Activated T-cell treated with anti-CD3 and anti-CD28 coated beads, Interleukin-2, amount 50 U/mL, for 24 hours (primary cell): ENCODE results near the gene DMGDH.

Source experiments
- DNase-seq: peaks from one replicate; pipeline ENCODE4 v3.0.0-alpha.2; 2020
- H3K27ac Mint-ChIP-seq: 2 replicates; pipeline ENCODE4 v1.8.0; 2020; ENCODE audit warnings: mild to moderate bottlenecking, mixed read lengths
- H3K27me3 Mint-ChIP-seq: 2 replicates; pipeline ENCODE4 v1.8.0; 2020; ENCODE audit warnings: mixed read lengths
- H3K36me3 Mint-ChIP-seq: 2 replicates; pipeline ENCODE4 v1.8.0; 2020; ENCODE audit warnings: low read depth, mixed read lengths
- H3K4me1 Mint-ChIP-seq: 2 replicates; pipeline ENCODE4 v1.8.0; 2020; ENCODE audit warnings: low read depth, mixed read lengths
- H3K4me3 Mint-ChIP-seq: 2 replicates; pipeline ENCODE4 v1.8.0; 2020; ENCODE audit warnings: mild to moderate bottlenecking, moderate library complexity, mixed read lengths
- H3K9me3 Mint-ChIP-seq: 2 replicates; pipeline ENCODE4 v1.8.0; 2020; ENCODE audit warnings: mixed read lengths

DMGDH gene

GRCh38 chr5:79081779-79082178 lies 12.3 kb upstream of the DMGDH start:
- H3K27me3 Mint-ChIP-seq = no peaks in the 10 kb centered on the region
- no peaks in the 10 kb centered on the region for H3K9me3 Mint-ChIP-seq
- DNase-seq = no peak
- H3K4me3 Mint-ChIP-seq = no peak overlapping the region
- H3K36me3 Mint-ChIP-seq = no peaks in the 10 kb centered on the region
- H3K27ac Mint-ChIP-seq = no peak overlapping the region
- H3K4me1 Mint-ChIP-seq = peaks cover 4% of the 10 kb centered on the region

- Mint-ChIP-seq H3K27me3 (no peaks in the 10 kb centered on the region), H3K27ac (no peak overlapping the region), H3K36me3 (no peaks in the 10 kb centered on the region), H3K4me1 (peaks cover 4% of the 10 kb centered on the region), H3K9me3 (no peaks in the 10 kb centered on the region), H3K4me3 (no peak overlapping the region)
- no peak for DNase-seq
Observed at GRCh38 chr5:79080804-79081203, 11.3 kb upstream of the DMGDH start.

GRCh38 chr5:79077680-79078365 lies 8.3 kb upstream of the DMGDH start:
- no peaks in the 10 kb centered on the region for H3K9me3 Mint-ChIP-seq
- no peak for DNase-seq

GRCh38 chr5:79076819-79077218 lies 7.3 kb upstream of the DMGDH start:
- peaks cover 7% of the 10 kb centered on the region for H3K4me1 Mint-ChIP-seq
- no peak overlapping the region for H3K27ac Mint-ChIP-seq
- no peaks in the 10 kb centered on the region for H3K36me3 Mint-ChIP-seq
- H3K27me3 Mint-ChIP-seq = peaks cover 10% of the 10 kb centered on the region
- DNase-seq = no peak
- H3K4me3 Mint-ChIP-seq = no peak overlapping the region
- H3K9me3 Mint-ChIP-seq = no peaks in the 10 kb centered on the region

More at GRCh38 chr5:79077680-79078365, 8.3 kb upstream of the DMGDH start:
- H3K36me3 Mint-ChIP-seq = no peaks in the 10 kb centered on the region
- H3K4me3 Mint-ChIP-seq = no peak overlapping the region
- peaks cover 7% of the 10 kb centered on the region for H3K4me1 Mint-ChIP-seq
- peaks cover 5% of the 10 kb centered on the region for H3K27me3 Mint-ChIP-seq
- H3K27ac Mint-ChIP-seq = no peak overlapping the region

GRCh38 chr5:79075646-79076426 lies 6.4 kb upstream of the DMGDH start:
- H3K27me3 Mint-ChIP-seq = peaks cover 18% of the 10 kb centered on the region
- no peak for DNase-seq
- H3K27ac Mint-ChIP-seq = no peak overlapping the region
- H3K4me3 Mint-ChIP-seq = no peak overlapping the region
- H3K4me1 Mint-ChIP-seq = peaks cover 7% of the 10 kb centered on the region
- H3K9me3 Mint-ChIP-seq = no peaks in the 10 kb centered on the region
- no peaks in the 10 kb centered on the region for H3K36me3 Mint-ChIP-seq

GRCh38 chr5:79074641-79075040 lies 5.2 kb upstream of the DMGDH start:
- no peak overlapping the region for H3K27ac Mint-ChIP-seq
- H3K36me3 Mint-ChIP-seq = no peaks in the 10 kb centered on the region
- H3K4me3 Mint-ChIP-seq = no peak overlapping the region
- no peaks in the 10 kb centered on the region for H3K9me3 Mint-ChIP-seq
- no peak for DNase-seq
- H3K4me1 Mint-ChIP-seq = peaks cover 9% of the 10 kb centered on the region
- peaks cover 28% of the 10 kb centered on the region for H3K27me3 Mint-ChIP-seq

- Mint-ChIP-seq H3K36me3 (no peaks in the 10 kb centered on the region), H3K27ac (no peak overlapping the region), H3K27me3 (peaks cover 58% of the 10 kb centered on the region), H3K9me3 (no peaks in the 10 kb centered on the region), H3K4me1 (peaks cover 7% of the 10 kb centered on the region), H3K4me3 (no peak overlapping the region)
- no peak for DNase-seq
Observed at GRCh38 chr5:79070350-79070667, 835 bp upstream of the DMGDH start.

- H3K36me3 Mint-ChIP-seq = no peaks in the 10 kb centered on the region
- H3K27ac Mint-ChIP-seq = no peak overlapping the region
- H3K4me1 Mint-ChIP-seq = no peaks in the 10 kb centered on the region
- peaks cover 28% of the 10 kb centered on the region for H3K27me3 Mint-ChIP-seq
- H3K9me3 Mint-ChIP-seq = no peaks in the 10 kb centered on the region
- no peak overlapping the region for H3K4me3 Mint-ChIP-seq
- DNase-seq = no peak
Observed at GRCh38 chr5:79062436-79062835, 7.0 kb downstream of the DMGDH start.

- H3K9me3 Mint-ChIP-seq = no peaks in the 10 kb centered on the region
- no peaks in the 10 kb centered on the region for H3K4me1 Mint-ChIP-seq
- H3K27ac Mint-ChIP-seq = no peak overlapping the region
- H3K36me3 Mint-ChIP-seq = no peaks in the 10 kb centered on the region
- no peak overlapping the region for H3K4me3 Mint-ChIP-seq
- H3K27me3 Mint-ChIP-seq = peaks cover 14% of the 10 kb centered on the region
- DNase-seq = no peak
Observed at GRCh38 chr5:79059674-79060073, 9.8 kb downstream of the DMGDH start.

- H3K36me3 Mint-ChIP-seq = no peaks in the 10 kb centered on the region
Observed at GRCh38 chr5:79056847-79057246, 12.6 kb downstream of the DMGDH start.

GRCh38 chr5:79055017-79055416 lies 14.5 kb downstream of the DMGDH start:
- Mint-ChIP-seq H3K27ac (no peak overlapping the region), H3K36me3 (no peaks in the 10 kb centered on the region), H3K27me3 (peaks cover 6% of the 10 kb centered on the region), H3K4me3 (no peak overlapping the region), H3K9me3 (peaks cover 3% of the 10 kb centered on the region), H3K4me1 (no peaks in the 10 kb centered on the region)
- DNase-seq = no peak

More at GRCh38 chr5:79056847-79057246, 12.6 kb downstream of the DMGDH start:
- Mint-ChIP-seq H3K9me3 (peaks cover 3% of the 10 kb centered on the region), H3K4me1 (no peaks in the 10 kb centered on the region), H3K27me3 (peaks cover 11% of the 10 kb centered on the region), H3K4me3 (no peak overlapping the region), H3K27ac (no peak overlapping the region)
- no peak for DNase-seq

- Mint-ChIP-seq H3K4me3 (no peak overlapping the region), H3K27ac (no peak overlapping the region), H3K9me3 (peaks cover 3% of the 10 kb centered on the region), H3K36me3 (no peaks in the 10 kb centered on the region), H3K4me1 (no peaks in the 10 kb centered on the region), H3K27me3 (peaks cover 3% of the 10 kb centered on the region)
- DNase-seq = no peak
Observed at GRCh38 chr5:79053321-79053720, 16.2 kb downstream of the DMGDH start.

GRCh38 chr5:79050498-79050897 lies 19.0 kb downstream of the DMGDH start:
- no peaks in the 10 kb centered on the region for H3K4me1 Mint-ChIP-seq
- peaks cover 3% of the 10 kb centered on the region for H3K9me3 Mint-ChIP-seq
- H3K27ac Mint-ChIP-seq = no peak overlapping the region
- H3K4me3 Mint-ChIP-seq = no peak overlapping the region
- DNase-seq = no peak
- no peaks in the 10 kb centered on the region for H3K36me3 Mint-ChIP-seq
- H3K27me3 Mint-ChIP-seq = peaks cover 20% of the 10 kb centered on the region

- Mint-ChIP-seq H3K27ac (no peak overlapping the region), H3K9me3 (peaks cover 3% of the 10 kb centered on the region), H3K27me3 (peaks cover 17% of the 10 kb centered on the region), H3K4me1 (no peaks in the 10 kb centered on the region), H3K4me3 (no peak overlapping the region), H3K36me3 (no peaks in the 10 kb centered on the region)
- no peak for DNase-seq
Observed at GRCh38 chr5:79048437-79048836, 21.0 kb downstream of the DMGDH start.

- peaks cover 1% of the 10 kb centered on the region for H3K9me3 Mint-ChIP-seq
- H3K36me3 Mint-ChIP-seq = no peaks in the 10 kb centered on the region
- H3K27ac Mint-ChIP-seq = no peak overlapping the region
- no peak for DNase-seq
- H3K4me3 Mint-ChIP-seq = no peak overlapping the region
- no peaks in the 10 kb centered on the region for H3K4me1 Mint-ChIP-seq
- H3K27me3 Mint-ChIP-seq = peaks cover 17% of the 10 kb centered on the region
Observed at GRCh38 chr5:79047199-79047598, 22.3 kb downstream of the DMGDH start.
